HepG2 (cell line): Measurements from ENCODE around the gene JKAMP. TPM values are rescaled to one million over a fixed set of nuclear protein-coding genes. Genes with fewer than 3 reads are reported as not detected.
A peak's percentile ranks its signal among the peaks of the same experiment; 100 is the strongest.

Source experiments
- ATRX ChIP-seq: sonication (generic); formaldehyde crosslinking; IDR thresholded peaks from 2 replicates; pipeline ENCODE4 v1.4.0; 2020; ENCODE audit warnings: missing genetic modification reagents, borderline replicate concordance
- CCDC6 ChIP-seq: sonication (generic); formaldehyde crosslinking; IDR thresholded peaks from 2 replicates; pipeline ENCODE4 v1.8.1; 2022; ENCODE audit warnings: mild to moderate bottlenecking, missing genetic modification reagents, moderate library complexity
- ELF4 ChIP-seq: sonication (generic); formaldehyde crosslinking; IDR thresholded peaks from 2 replicates; pipeline ENCODE4 v1.5.0; 2020; ENCODE audit warnings: missing genetic modification reagents, mild to moderate bottlenecking, moderate library complexity, borderline replicate concordance
- FOXJ3 ChIP-seq: sonication (generic); formaldehyde crosslinking; IDR thresholded peaks from 2 replicates; pipeline ENCODE4 v1.4.0; 2020; ENCODE audit warnings: missing genetic modification reagents, mild to moderate bottlenecking, borderline replicate concordance
- KLF12 ChIP-seq: sonication (generic); formaldehyde crosslinking; IDR thresholded peaks from 2 replicates; pipeline ENCODE4 v1.4.0; 2020; ENCODE audit warnings: missing genetic modification reagents, borderline replicate concordance
- MAFF ChIP-seq: IDR thresholded peaks from 2 replicates; pipeline ENCODE4 v1.6.1; 2011; ENCODE audit warnings: low read depth, low read length, improper control_type of control experiment
- MEF2D ChIP-seq: sonication (generic); formaldehyde crosslinking; IDR thresholded peaks from 2 replicates; pipeline ENCODE4 v1.5.1; 2020; ENCODE audit warnings: mild to moderate bottlenecking, missing genetic modification reagents
- MXD4 ChIP-seq: IDR thresholded peaks from 2 replicates; pipeline ENCODE4 v1.6.1; 2016; ENCODE audit warnings: mild to moderate bottlenecking, missing biosample characterization, missing genetic modification reagents
- SMYD3 ChIP-seq: sonication (generic); formaldehyde crosslinking; IDR thresholded peaks from 2 replicates; pipeline ENCODE4 v1.8.1; 2023; ENCODE audit warnings: mild to moderate bottlenecking, missing genetic modification reagents
- STAT5B ChIP-seq: sonication (generic); formaldehyde crosslinking; IDR thresholded peaks from 2 replicates; pipeline ENCODE4 v1.4.0; 2020; ENCODE audit warnings: missing genetic modification reagents
- TBP ChIP-seq: sonication (generic); formaldehyde crosslinking; IDR thresholded peaks from 2 replicates; pipeline ENCODE4 v1.5.0; 2020; ENCODE audit warnings: missing genetic modification reagents
- THYN1 ChIP-seq: sonication (generic); formaldehyde crosslinking; IDR thresholded peaks from 2 replicates; pipeline ENCODE4 v1.8.1; 2023; ENCODE audit warnings: low read depth, mild to moderate bottlenecking, moderate library complexity, missing genetic modification reagents, borderline replicate concordance
- U2AF2 ChIP-seq: fragments of 200-400 bp; formaldehyde crosslinking; IDR thresholded peaks from 2 replicates; pipeline ENCODE4 v1.6.1; 2017; ENCODE audit warnings: low read depth, mild to moderate bottlenecking, low read length
- ZNF24 ChIP-seq: fragments of 450-650 bp; IDR thresholded peaks from 2 replicates; pipeline ENCODE4 v1.6.1; 2017; ENCODE audit warnings: antibody characterized with exemption, mild to moderate bottlenecking
- ZNF253 ChIP-seq: sonication (generic); formaldehyde crosslinking; IDR thresholded peaks from 2 replicates; pipeline ENCODE4 v1.8.0; 2022; ENCODE audit warnings: mild to moderate bottlenecking, missing genetic modification reagents, borderline replicate concordance
- ZNF652 ChIP-seq: IDR thresholded peaks from 2 replicates; pipeline ENCODE4 v1.6.1; 2016; ENCODE audit warnings: low read depth, borderline replicate concordance
- ZNF775 ChIP-seq: sonication (generic); formaldehyde crosslinking; IDR thresholded peaks from 2 replicates; pipeline ENCODE4 v1.4.0; 2020; ENCODE audit warnings: missing genetic modification reagents, mild to moderate bottlenecking, moderate library complexity, borderline replicate concordance
- ZNF878 ChIP-seq: sonication (generic); formaldehyde crosslinking; IDR thresholded peaks from 2 replicates; pipeline ENCODE4 v1.8.1; 2023; ENCODE audit warnings: mild to moderate bottlenecking, missing genetic modification reagents, moderate library complexity
- ZSCAN20 ChIP-seq: sonication (generic); formaldehyde crosslinking; IDR thresholded peaks from 2 replicates; pipeline ENCODE4 v1.4.0; 2020; ENCODE audit warnings: missing genetic modification reagents, mild to moderate bottlenecking, borderline replicate concordance
- polyA plus RNA-seq, 8 experiments: library from polyadenylated mRNA; depleted of rRNA in 3 of 8; stranded (reverse) in 7 of 8; unstranded in 1 of 8; fragments of >200 nt; fragmentation: Illumina TruSeq in 4 of 8; extraction: Trizol in 4 of 8; gene quantifications; 2 replicates each; pipeline versions ENCODE4 v1.2.1 to v1.2.3, GENCODE V29; 2011 to 2016; ENCODE audit warnings: low read depth in 4 of 8, missing spikeins in 1 of 8, mixed read lengths in 1 of 8; ENCODE audit not compliant: insufficient read depth in 1 of 8
- total RNA-seq, 5 experiments: library from RNA; depleted of rRNA; stranded (reverse); fragments of >200 nt; fragmentation: Illumina TruSeq; extraction: Trizol; gene quantifications; 2 replicates each; pipeline ENCODE4 v1.2.3, GENCODE V29; 2016; ENCODE audit warnings: low read depth in 1 of 5
- TF ChIP-seq, protein P1 (sequence below): sonication (generic); formaldehyde crosslinking; IDR thresholded peaks from 2 replicates; pipeline ENCODE4 v1.4.0; 2020; ENCODE audit warnings: missing genetic modification reagents
- TF ChIP-seq, protein P2 (sequence below): sonication (generic); formaldehyde crosslinking; IDR thresholded peaks from 2 replicates; pipeline ENCODE4 v1.4.0; 2020; ENCODE audit warnings: low read depth, missing genetic modification reagents
- TF ChIP-seq, protein P3 (sequence below): sonication (generic); formaldehyde crosslinking; IDR thresholded peaks from 2 replicates; pipeline ENCODE4 v1.4.0; 2020; ENCODE audit warnings: missing genetic modification reagents, borderline replicate concordance

JKAMP gene
- total and polyA plus RNA-seq, 2 of the 13 experiments (the other 11 are each of a cell fraction or from before 2014, with no cell fraction given), result 56.4 to 135 TPM

DNA sequence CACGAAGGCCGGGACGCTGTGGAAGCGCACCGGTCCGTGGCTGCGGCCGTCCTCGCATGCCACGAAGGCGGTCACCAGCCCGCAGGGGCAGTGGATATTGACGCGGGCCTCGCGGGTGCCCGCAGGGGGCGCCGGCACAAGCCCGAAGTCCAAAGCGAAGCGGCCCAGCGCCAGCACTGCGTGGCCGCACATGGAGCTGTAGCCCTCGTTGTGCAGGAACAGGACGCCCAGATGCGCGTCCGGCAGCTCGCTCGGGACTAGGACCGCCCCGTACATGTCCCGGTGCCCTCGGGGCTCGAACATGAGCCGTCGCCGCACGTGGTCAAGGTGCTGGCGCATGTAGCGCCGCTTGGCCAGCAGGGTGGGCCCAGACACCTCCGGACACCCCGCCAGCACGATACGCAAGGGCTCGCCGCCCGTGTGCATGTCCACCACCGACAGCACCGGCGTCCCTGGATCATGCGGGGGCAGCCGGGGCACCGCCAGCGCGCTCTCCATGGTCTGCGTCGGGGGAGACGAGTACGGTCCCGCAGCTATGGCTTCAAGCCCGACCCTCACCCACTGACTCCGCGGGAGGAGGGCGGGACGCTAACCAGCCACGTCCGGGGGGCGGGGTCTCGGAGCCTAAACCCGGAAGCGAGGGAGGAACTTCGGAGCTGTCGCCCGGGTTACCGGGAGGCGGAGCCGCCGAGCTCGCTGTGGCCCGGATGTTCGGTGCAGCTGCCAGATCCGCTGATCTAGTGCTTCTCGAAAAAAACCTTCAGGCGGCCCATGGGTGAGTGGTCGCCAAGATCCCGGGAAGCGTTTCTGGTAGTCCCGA, at the start of gene JKAMP, which contains the start of gene L3HYPDH (continued):
- TF ChIP-seq, protein P1, sequence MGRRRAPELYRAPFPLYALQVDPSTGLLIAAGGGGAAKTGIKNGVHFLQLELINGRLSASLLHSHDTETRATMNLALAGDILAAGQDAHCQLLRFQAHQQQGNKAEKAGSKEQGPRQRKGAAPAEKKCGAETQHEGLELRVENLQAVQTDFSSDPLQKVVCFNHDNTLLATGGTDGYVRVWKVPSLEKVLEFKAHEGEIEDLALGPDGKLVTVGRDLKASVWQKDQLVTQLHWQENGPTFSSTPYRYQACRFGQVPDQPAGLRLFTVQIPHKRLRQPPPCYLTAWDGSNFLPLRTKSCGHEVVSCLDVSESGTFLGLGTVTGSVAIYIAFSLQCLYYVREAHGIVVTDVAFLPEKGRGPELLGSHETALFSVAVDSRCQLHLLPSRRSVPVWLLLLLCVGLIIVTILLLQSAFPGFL (CRISPR knock-in tag), result no peak; the same call in 1 of the 2 replicates
- TF ChIP-seq SMYD3 (CRISPR knock-in tag) (peak; percentile 98), FOXJ3 (CRISPR knock-in tag) (no peak; the same call in 1 of the 2 replicates), ZNF652 (CRISPR knock-in tag) (no peak; the same call in 1 of the 2 replicates), U2AF2 (no peak), ZNF24 (0 out of 2 replicates have a peak, but pooled peaks have one; percentile 51), CCDC6 (peak; percentile 98), MEF2D (CRISPR knock-in tag) (peak; percentile 79), ZNF775 (CRISPR knock-in tag) (no peak), MAFF (peak; percentile 62), ZNF878 (CRISPR knock-in tag) (peak; percentile 62; the same call in 1 of the 2 replicates), STAT5B (CRISPR knock-in tag) (no peak; the same call in 1 of the 2 replicates), ZSCAN20 (CRISPR knock-in tag) (peak; percentile 78; the same call in 1 of the 2 replicates), ZNF253 (CRISPR knock-in tag) (peak; percentile 95), TBP (CRISPR knock-in tag) (no peak), MXD4 (CRISPR knock-in tag) (peak; percentile 81; the same call in 1 of the 2 replicates), ELF4 (CRISPR knock-in tag) (peak; percentile 87; the same call in 1 of the 2 replicates), KLF12 (CRISPR knock-in tag) (peak; percentile 93), THYN1 (CRISPR knock-in tag) (no peak), ATRX (CRISPR knock-in tag) (peak; percentile 35; the same call in 1 of the 2 replicates)
- TF ChIP-seq, protein P2, sequence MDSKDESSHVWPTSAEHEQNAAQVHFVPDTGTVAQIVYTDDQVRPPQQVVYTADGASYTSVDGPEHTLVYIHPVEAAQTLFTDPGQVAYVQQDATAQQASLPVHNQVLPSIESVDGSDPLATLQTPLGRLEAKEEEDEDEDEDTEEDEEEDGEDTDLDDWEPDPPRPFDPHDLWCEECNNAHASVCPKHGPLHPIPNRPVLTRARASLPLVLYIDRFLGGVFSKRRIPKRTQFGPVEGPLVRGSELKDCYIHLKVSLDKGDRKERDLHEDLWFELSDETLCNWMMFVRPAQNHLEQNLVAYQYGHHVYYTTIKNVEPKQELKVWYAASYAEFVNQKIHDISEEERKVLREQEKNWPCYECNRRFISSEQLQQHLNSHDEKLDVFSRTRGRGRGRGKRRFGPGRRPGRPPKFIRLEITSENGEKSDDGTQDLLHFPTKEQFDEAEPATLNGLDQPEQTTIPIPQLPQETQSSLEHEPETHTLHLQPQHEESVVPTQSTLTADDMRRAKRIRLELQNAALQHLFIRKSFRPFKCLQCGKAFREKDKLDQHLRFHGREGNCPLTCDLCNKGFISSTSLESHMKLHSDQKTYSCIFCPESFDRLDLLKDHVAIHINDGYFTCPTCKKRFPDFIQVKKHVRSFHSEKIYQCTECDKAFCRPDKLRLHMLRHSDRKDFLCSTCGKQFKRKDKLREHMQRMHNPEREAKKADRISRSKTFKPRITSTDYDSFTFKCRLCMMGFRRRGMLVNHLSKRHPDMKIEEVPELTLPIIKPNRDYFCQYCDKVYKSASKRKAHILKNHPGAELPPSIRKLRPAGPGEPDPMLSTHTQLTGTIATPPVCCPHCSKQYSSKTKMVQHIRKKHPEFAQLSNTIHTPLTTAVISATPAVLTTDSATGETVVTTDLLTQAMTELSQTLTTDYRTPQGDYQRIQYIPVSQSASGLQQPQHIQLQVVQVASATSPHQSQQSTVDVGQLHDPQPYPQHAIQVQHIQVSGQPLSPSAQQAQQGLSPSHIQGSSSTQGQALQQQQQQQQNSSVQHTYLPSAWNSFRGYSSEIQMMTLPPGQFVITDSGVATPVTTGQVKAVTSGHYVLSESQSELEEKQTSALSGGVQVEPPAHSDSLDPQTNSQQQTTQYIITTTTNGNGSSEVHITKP, result no peak
- TF ChIP-seq, protein P3, sequence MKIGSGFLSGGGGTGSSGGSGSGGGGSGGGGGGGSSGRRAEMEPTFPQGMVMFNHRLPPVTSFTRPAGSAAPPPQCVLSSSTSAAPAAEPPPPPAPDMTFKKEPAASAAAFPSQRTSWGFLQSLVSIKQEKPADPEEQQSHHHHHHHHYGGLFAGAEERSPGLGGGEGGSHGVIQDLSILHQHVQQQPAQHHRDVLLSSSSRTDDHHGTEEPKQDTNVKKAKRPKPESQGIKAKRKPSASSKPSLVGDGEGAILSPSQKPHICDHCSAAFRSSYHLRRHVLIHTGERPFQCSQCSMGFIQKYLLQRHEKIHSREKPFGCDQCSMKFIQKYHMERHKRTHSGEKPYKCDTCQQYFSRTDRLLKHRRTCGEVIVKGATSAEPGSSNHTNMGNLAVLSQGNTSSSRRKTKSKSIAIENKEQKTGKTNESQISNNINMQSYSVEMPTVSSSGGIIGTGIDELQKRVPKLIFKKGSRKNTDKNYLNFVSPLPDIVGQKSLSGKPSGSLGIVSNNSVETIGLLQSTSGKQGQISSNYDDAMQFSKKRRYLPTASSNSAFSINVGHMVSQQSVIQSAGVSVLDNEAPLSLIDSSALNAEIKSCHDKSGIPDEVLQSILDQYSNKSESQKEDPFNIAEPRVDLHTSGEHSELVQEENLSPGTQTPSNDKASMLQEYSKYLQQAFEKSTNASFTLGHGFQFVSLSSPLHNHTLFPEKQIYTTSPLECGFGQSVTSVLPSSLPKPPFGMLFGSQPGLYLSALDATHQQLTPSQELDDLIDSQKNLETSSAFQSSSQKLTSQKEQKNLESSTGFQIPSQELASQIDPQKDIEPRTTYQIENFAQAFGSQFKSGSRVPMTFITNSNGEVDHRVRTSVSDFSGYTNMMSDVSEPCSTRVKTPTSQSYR, result peak; percentile 27; the same call in 1 of the 2 replicates
